ENCODE measurements around the gene OR4F6.

- TF ChIP-seq ATF6 (CRISPR knock-in tag; IDR thresholded peaks at IDR 0.05) (no peak), CBFB (CRISPR knock-in tag; IDR thresholded peaks at IDR 0.05) (no peak), FOXP1 (CRISPR knock-in tag; IDR thresholded peaks at IDR 0.05) (no peak), ZBTB33 (CRISPR knock-in tag; IDR thresholded peaks at IDR 0.05) (no peak), ZBED1 (IDR thresholded peaks at IDR 0.05) (no peak), FOSL1 (tag; conservative IDR thresholded peaks at IDR 0.05) (no peak), CTCF (IDR thresholded peaks at IDR 0.05 in 2 of 3, conservative IDR thresholded peaks at IDR 0.05 in 1 of 3; ENCODE audit: insufficient read depth in 2 of 3, low read depth in 1 of 3, low read length in 3 of 3) (no peak), MYC (IDR thresholded peaks at IDR 0.05; ENCODE audit: low read depth, low read length) (no peak), MYC (CRISPR knock-in tag; IDR thresholded peaks at IDR 0.05; ENCODE audit: borderline replicate concordance, low read depth) (no peak), CBX5 (IDR thresholded peaks at IDR 0.05; ENCODE audit: borderline replicate concordance, low read depth) (no peak), POLR2A (conservative IDR thresholded peaks at IDR 0.05) (no peak), HBP1 (CRISPR knock-in tag; IDR thresholded peaks at IDR 0.05) (no peak), KHSRP (IDR thresholded peaks at IDR 0.05) (no peak), TAF9B (IDR thresholded peaks at IDR 0.05; ENCODE audit: partially characterized antibody) (no peak)
These were observed 21.4 kb upstream of the OR4F6 start for GRCh38 chr15:101781928-101782327.
